H9 (cell line): ENCODE data around the gene XG. TPM values are rescaled to one million over a fixed set of nuclear protein-coding genes. Genes with fewer than 3 reads are reported as not detected.

Source experiments
- DNase-seq: peaks from one replicate; pipeline ENCODE4 v3.0.0-alpha.2; 2017
- H2AFZ ChIP-seq: one replicate; pipeline ENCODE4 v1.6.1; 2013; ENCODE audit warnings: mild to moderate bottlenecking, low read length, control low read depth, moderate library complexity
- H2AK5ac ChIP-seq: 2 replicates; pipeline ENCODE4 v1.6.1; 2013; ENCODE audit warnings: low read length, control low read depth, mixed read lengths; ENCODE audit not compliant: insufficient read length
- H2BK120ac ChIP-seq: one replicate; pipeline ENCODE4 v1.6.1; 2013; ENCODE audit warnings: low read depth, mild to moderate bottlenecking, low read length, control low read depth, inconsistent platforms; ENCODE audit not compliant: poor library complexity, severe bottlenecking
- H2BK12ac ChIP-seq: 2 replicates; pipeline ENCODE4 v1.6.1; 2013; ENCODE audit warnings: low read length, control low read depth, mixed read lengths, low read depth; ENCODE audit not compliant: insufficient read length
- H2BK15ac ChIP-seq: 2 replicates; pipeline ENCODE4 v1.6.1; 2013; ENCODE audit warnings: low read depth, low read length, control low read depth
- H2BK20ac ChIP-seq: one replicate; pipeline ENCODE4 v1.6.1; 2013; ENCODE audit warnings: low read depth, mild to moderate bottlenecking, low read length, control low read depth, inconsistent platforms; ENCODE audit not compliant: poor library complexity, severe bottlenecking
- H2BK5ac ChIP-seq: 2 replicates; pipeline ENCODE4 v1.6.1; 2013; ENCODE audit warnings: low read length, control low read depth, mixed read lengths; ENCODE audit not compliant: insufficient read length
- H3K14ac ChIP-seq: 2 replicates; pipeline ENCODE4 v1.6.1; 2013; ENCODE audit warnings: low read length, control low read depth; ENCODE audit not compliant: insufficient read depth
- H3K18ac ChIP-seq: 2 replicates; pipeline ENCODE4 v1.6.1; 2013; ENCODE audit warnings: low read depth, mild to moderate bottlenecking, mixed read lengths, low read length, control low read depth; ENCODE audit not compliant: insufficient read length
- H3K23ac ChIP-seq: 2 replicates; pipeline ENCODE4 v1.6.1; 2013; ENCODE audit warnings: low read length, control low read depth, mixed read lengths, low read depth; ENCODE audit not compliant: insufficient read length
- H3K23me2 ChIP-seq: 2 replicates; pipeline ENCODE4 v1.6.1; 2013; ENCODE audit warnings: low read depth, mild to moderate bottlenecking, mixed read lengths, low read length, control low read depth; ENCODE audit not compliant: insufficient read length, poor library complexity, severe bottlenecking
- H3K27ac ChIP-seq: 2 replicates; pipeline ENCODE4 v1.5.1; 2013; ENCODE audit warnings: low read length, control low read depth, mixed read lengths, low read depth; ENCODE audit not compliant: insufficient read length
- H3K27me3 ChIP-seq: 2 replicates; pipeline ENCODE4 v1.6.1; 2013; ENCODE audit warnings: low read length, control low read depth, inconsistent platforms; ENCODE audit not compliant: insufficient read depth
- H3K4ac ChIP-seq: 2 replicates; pipeline ENCODE4 v1.6.1; 2013; ENCODE audit warnings: low read depth, mild to moderate bottlenecking, control low read depth, inconsistent platforms, low read length, moderate library complexity
- H3K4me1 ChIP-seq: 2 replicates; pipeline ENCODE4 v1.6.1; 2013; ENCODE audit warnings: low read length, control low read depth, inconsistent platforms; ENCODE audit not compliant: insufficient read depth
- H3K4me2 ChIP-seq: 2 replicates; pipeline ENCODE4 v1.6.1; 2013; ENCODE audit warnings: low read length, control low read depth, mixed read lengths; ENCODE audit not compliant: insufficient read length, insufficient read depth
- H3K56ac ChIP-seq: 2 replicates; pipeline ENCODE4 v1.6.1; 2013; ENCODE audit warnings: low read depth, mild to moderate bottlenecking, mixed read lengths, low read length, control low read depth; ENCODE audit not compliant: insufficient read length
- H3K79me1 ChIP-seq: 2 replicates; pipeline ENCODE4 v1.6.1; 2013; ENCODE audit warnings: low read depth, mild to moderate bottlenecking, moderate library complexity, low read length, control low read depth, inconsistent platforms; ENCODE audit not compliant: insufficient read depth, poor library complexity, severe bottlenecking
- H3K79me2 ChIP-seq: 2 replicates; pipeline ENCODE4 v1.6.1; 2013; ENCODE audit warnings: low read length, control low read depth, inconsistent platforms; ENCODE audit not compliant: insufficient read depth
- H3K9ac ChIP-seq: 2 replicates; pipeline ENCODE4 v1.6.1; 2013; ENCODE audit warnings: low read length, control low read depth, mixed read lengths; ENCODE audit not compliant: insufficient read length; ENCODE audit errors: extremely low read depth
- H3K9me3 ChIP-seq: one replicate; pipeline ENCODE4 v1.6.1; 2013; ENCODE audit warnings: low read depth, low read length, inconsistent platforms; ENCODE audit not compliant: control insufficient read depth
- H3T11ph ChIP-seq: one replicate; pipeline ENCODE4 v1.6.1; 2013; ENCODE audit warnings: mild to moderate bottlenecking, low read length, control low read depth, inconsistent platforms
- H4K20me1 ChIP-seq: one replicate; pipeline ENCODE4 v1.6.1; 2013; ENCODE audit not compliant: control insufficient read depth, insufficient read length, insufficient read depth
- H4K5ac ChIP-seq: 2 replicates; pipeline ENCODE4 v1.6.1; 2013; ENCODE audit warnings: low read depth, mild to moderate bottlenecking, mixed read lengths, low read length, control low read depth; ENCODE audit not compliant: insufficient read length
- H4K8ac ChIP-seq: replicated peaks from 2 replicates; pipeline ENCODE4 v1.6.1; 2013; ENCODE audit warnings: low read length, control low read depth, mixed read lengths, low read depth; ENCODE audit not compliant: insufficient read length
- H4K91ac ChIP-seq: 2 replicates; pipeline ENCODE4 v1.6.1; 2013; ENCODE audit warnings: low read depth, mild to moderate bottlenecking, moderate library complexity, mixed read lengths, low read length, control low read depth; ENCODE audit not compliant: insufficient read length
- H3K27ac Mint-ChIP-seq, 3 experiments: 2 replicates in 2 of 3; 3 replicates in 1 of 3; pipeline ENCODE4 v1.8.0; 2020 to 2021; ENCODE audit warnings: mixed read lengths in 3 of 3, mild to moderate bottlenecking in 1 of 3, moderate library complexity in 1 of 3
- H3K27me3 Mint-ChIP-seq: 2 replicates; pipeline ENCODE4 v1.8.0; 2021; ENCODE audit warnings: low read depth, mild to moderate bottlenecking, moderate library complexity, mixed read lengths
- H3K36me3 Mint-ChIP-seq, 3 experiments: 2 replicates in 2 of 3; 3 replicates in 1 of 3; pipeline ENCODE4 v1.8.0; 2020 to 2021; ENCODE audit warnings: low read depth in 3 of 3, mixed read lengths in 3 of 3; ENCODE audit not compliant: insufficient read depth in 1 of 3
- H3K4me1 Mint-ChIP-seq, 2 experiments: 2 replicates each; pipeline ENCODE4 v1.8.0; 2020; ENCODE audit warnings: mixed read lengths in 2 of 2
- H3K4me3 Mint-ChIP-seq, 2 experiments: 2 replicates in 1 of 2; 3 replicates in 1 of 2; pipeline ENCODE4 v1.8.0; 2020 to 2021; ENCODE audit warnings: mild to moderate bottlenecking in 2 of 2, mixed read lengths in 2 of 2, moderate library complexity in 1 of 2
- H3K9me3 Mint-ChIP-seq, 2 experiments: 2 replicates in 1 of 2; 3 replicates in 1 of 2; pipeline ENCODE4 v1.8.0; 2020; ENCODE audit warnings: mild to moderate bottlenecking in 2 of 2, mixed read lengths in 2 of 2, moderate library complexity in 1 of 2
- WGBS: extraction: QIAGEN DNeasy Blood & Tissue Kit; methylation state at CpG from one replicate; pipeline ENCODE4 v1.1.7; 2013; ENCODE audit warnings: missing lambda C conversion rate, low lambda C conversion rate, mixed read lengths; ENCODE audit not compliant: insufficient read length; ENCODE audit errors: extremely low coverage; 5-methylcytosine and 5-hydroxymethylcytosine counted together
- total RNA-seq: library from RNA; stranded (reverse); gene quantifications from 2 replicates; pipeline ENCODE4 v1.2.1, GENCODE V29; 2021
- TF ChIP-seq, protein P1 (sequence below): fragments of 200-600 bp; sonication (generic); conservative IDR thresholded peaks from 3 replicates; pipeline ENCODE4 v1.8.0; 2021; ENCODE audit warnings: antibody characterized with exemption, mild to moderate bottlenecking

Gene XG
- total RNA-seq, 1 experiment from 2014 or later = 1.1 TPM

DNA sequence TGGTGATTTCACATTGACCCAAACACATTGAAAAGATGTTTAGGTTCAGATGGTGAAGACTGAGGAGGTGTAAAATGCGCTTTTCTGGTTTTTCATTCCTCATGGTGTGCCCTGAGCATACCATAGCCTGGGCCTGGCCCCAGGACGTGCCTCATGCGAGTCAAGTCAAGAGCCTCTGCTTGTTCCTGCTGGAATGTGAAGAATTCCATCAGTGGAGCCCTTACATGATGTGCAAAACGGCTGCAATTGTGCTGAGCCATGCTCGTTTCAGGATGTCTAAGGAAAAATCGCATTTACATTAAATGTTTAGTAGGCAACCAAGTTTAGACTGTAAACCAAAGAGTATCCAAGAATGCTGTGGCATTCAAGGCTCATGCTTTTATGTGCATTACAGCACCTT, 111.8 kb downstream of the XG start:
- Histone ChIP-seq H4K8ac (no peak overlapping the region), H4K91ac (no peak overlapping the region), H4K5ac (no peak overlapping the region), H2AK5ac (no peak overlapping the region), H3K9me3 (no peaks in the 10 kb centered on the region), H4K20me1 (no peaks in the 10 kb centered on the region), H2BK120ac (no peak overlapping the region), H3K79me1 (no peaks in the 10 kb centered on the region), H3K27me3 (no peaks in the 10 kb centered on the region), H2BK12ac (no peak overlapping the region), H3K79me2 (no peaks in the 10 kb centered on the region), H2BK15ac (no peak overlapping the region), H2BK5ac (no peak overlapping the region), H3K4me1 (no peaks in the 10 kb centered on the region; the same call in 1 of the 2 replicates), H3K56ac (no peak overlapping the region), H3K14ac (no peak overlapping the region), H3K23ac (no peak overlapping the region), H3K4me2 (no peak overlapping the region), H3K27ac (no peak overlapping the region), H3K4ac (no peak overlapping the region), H3K18ac (no peak overlapping the region), H3T11ph (no peak overlapping the region), H3K9ac (no peak overlapping the region), H2AFZ (no peak overlapping the region), H3K23me2 (no peaks in the 10 kb centered on the region), H2BK20ac (no peak overlapping the region)
- Mint-ChIP-seq H3K4me1 (peaks cover 6 to 9% of the 10 kb centered on the region in 2 experiments), H3K36me3 (peaks cover 57 to 82% (median 72%) of the 10 kb centered on the region in 3 experiments), H3K27ac (peak overlapping the region; percentile 21 to 89 (median 54); a peak in 6 of 7 replicates), H3K27me3 (no peaks in the 10 kb centered on the region), H3K4me3 (no peak overlapping the region), H3K9me3 (no peaks in the 10 kb centered on the region; a peak in 1 of 5 replicates)
- TF ChIP-seq, protein P1, sequence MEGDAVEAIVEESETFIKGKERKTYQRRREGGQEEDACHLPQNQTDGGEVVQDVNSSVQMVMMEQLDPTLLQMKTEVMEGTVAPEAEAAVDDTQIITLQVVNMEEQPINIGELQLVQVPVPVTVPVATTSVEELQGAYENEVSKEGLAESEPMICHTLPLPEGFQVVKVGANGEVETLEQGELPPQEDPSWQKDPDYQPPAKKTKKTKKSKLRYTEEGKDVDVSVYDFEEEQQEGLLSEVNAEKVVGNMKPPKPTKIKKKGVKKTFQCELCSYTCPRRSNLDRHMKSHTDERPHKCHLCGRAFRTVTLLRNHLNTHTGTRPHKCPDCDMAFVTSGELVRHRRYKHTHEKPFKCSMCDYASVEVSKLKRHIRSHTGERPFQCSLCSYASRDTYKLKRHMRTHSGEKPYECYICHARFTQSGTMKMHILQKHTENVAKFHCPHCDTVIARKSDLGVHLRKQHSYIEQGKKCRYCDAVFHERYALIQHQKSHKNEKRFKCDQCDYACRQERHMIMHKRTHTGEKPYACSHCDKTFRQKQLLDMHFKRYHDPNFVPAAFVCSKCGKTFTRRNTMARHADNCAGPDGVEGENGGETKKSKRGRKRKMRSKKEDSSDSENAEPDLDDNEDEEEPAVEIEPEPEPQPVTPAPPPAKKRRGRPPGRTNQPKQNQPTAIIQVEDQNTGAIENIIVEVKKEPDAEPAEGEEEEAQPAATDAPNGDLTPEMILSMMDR = no peak
- no CpG with 5 or more reads among the region's 6 CpGs for WGBS
- peak; percentile 52 for DNase-seq

Other genes starting within 250 kb of the XG start
- 92.1 and 92.4 TPM in 2 replicates for gene CD99, start 60.7 kb upstream of the XG start, total RNA-seq
- 95.9 and 99.9 TPM in 2 replicates for gene GYG2, start 76.9 kb downstream of the XG start, total RNA-seq
- 9.5 and 10.3 TPM in 2 replicates for gene ARSD, start 177.3 kb downstream of the XG start, total RNA-seq